Activated CD8-positive, alpha-beta memory T cell treated with anti-CD3 and anti-CD28 coated beads, Interleukin-2, amount 50 U/mL, for 24 hours (primary cell): ENCODE measurements around the gene ZNF91.
"Not testable (repeated sequence)": the region's sequence is repeated elsewhere in the genome, so short reads cannot be mapped to it uniquely, and the experiment has no call there.

Source experiments
- DNase-seq: peaks from one replicate; pipeline ENCODE4 v3.0.0-alpha.2; 2020; ENCODE audit errors: extremely low read depth

ZNF91 gene

DNA sequence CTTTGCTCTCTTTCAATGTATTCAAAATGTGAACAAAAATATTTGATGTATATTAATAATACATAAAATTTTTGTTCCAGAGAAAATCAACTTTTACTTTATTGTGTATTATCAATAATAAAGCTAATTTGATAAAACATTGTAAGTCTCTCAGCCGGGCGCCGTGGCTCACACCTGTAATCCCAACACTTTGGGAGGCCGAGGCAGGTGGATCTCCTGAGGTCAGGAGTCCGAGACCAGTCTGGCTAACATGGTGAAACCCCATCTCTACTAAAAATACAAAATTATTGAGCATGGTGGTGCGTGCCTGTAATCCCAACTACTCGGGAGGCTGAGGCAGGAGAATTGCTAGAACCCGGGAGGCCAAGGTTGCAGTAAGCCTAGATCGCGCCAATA lies 449 bp upstream of the ZNF91 start:
- not testable (repeated sequence) for DNase-seq

DNA sequence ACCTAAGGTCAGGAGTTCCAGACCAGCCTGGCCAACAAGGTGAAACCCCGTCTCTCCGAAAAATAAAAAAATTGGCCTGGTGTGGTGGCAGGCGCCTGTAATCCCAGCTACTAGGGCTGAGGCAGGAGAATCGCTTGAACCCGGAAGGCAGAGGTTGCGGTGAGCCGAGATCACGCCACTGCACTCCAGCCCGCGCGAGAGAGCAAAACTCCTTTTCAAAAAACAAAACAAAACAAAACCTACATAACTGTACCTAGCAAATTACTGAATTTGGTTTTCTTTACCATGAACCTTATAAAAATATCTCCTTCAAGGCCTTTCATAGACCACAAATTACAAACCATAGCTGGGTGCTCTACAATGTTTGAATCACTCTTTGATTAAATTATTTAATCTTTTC lies 760 bp downstream of the ZNF91 start:
- no peak for DNase-seq

DNA sequence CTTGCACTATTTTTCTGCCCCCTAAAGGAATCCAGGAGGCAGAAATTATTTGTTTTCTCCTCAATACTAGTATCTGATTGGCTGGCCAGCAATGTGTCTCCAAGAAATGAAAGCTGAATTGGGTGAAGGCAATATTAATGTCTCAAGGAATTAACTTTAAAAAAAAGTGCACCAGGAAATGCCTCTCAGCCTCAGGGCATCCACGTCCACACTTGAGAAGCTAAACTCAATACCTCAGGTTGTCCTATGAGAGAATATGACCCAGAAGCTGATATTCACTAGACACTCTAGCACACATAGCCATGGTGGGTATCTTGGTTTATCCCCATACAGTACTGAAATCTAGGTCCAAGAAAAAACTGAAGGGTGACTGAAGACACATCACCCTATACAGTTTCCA lies 2.1 kb downstream of the ZNF91 start:
- DNase-seq, result no peak

DNA sequence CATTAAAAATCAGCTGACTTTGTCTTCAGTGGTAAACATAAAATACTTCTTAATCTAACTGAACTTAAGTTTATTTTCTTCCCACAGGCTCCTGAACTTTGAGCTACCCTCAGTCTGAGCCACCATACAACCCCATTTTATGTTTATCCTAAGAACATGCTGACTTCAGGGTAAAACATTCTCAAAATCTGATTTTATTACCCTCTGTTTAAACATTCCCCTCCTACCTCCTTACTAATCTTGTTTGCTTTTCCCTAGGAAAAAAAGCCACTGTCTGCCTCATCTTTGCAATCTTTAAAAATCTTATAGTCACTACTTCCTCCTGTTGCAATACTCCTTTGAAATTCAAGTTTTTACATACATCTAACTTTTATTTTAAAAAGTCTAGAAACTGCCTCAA lies 4.0 kb downstream of the ZNF91 start:
- DNase-seq, result no peak

DNA sequence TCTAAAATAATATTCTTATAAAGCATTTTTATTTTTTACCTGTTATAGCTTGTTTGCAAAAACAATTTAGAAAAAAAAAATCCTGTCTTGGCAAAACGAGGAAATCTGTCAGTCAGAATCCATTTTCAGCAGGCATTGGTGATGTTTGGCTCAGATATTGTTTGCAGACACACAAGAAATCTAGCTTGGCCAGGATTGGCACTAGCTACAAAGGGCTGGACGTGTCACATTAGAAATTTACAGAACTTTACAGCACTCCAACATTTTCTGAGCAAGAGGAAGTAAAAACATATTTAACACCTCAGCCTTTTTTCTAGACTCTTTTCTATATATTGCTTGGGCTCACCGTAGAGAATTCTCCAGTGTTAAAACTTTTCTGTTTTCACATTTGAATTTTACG lies 9.9 kb downstream of the ZNF91 start:
- no peak for DNase-seq

DNA sequence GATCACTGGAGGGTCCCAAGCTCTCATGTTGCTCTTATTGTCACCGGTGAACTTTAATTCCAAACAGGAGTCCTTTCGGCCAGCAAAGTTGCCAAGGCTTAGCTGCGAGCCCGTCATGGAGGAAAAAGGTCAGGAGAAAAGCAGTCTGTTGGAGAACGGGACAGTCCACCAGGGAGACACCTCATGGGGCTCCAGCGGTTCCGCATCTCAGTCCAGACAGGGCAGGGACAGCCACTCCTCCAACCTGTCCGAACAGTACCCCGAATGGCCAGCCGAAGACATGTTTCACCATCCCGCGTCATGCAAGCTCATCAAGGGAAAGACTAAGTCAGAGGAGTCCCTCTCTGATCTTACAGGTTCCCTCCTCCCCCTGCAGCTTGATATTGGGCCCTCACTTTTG lies 10.4 kb downstream of the ZNF91 start:
- no peak for DNase-seq

DNA sequence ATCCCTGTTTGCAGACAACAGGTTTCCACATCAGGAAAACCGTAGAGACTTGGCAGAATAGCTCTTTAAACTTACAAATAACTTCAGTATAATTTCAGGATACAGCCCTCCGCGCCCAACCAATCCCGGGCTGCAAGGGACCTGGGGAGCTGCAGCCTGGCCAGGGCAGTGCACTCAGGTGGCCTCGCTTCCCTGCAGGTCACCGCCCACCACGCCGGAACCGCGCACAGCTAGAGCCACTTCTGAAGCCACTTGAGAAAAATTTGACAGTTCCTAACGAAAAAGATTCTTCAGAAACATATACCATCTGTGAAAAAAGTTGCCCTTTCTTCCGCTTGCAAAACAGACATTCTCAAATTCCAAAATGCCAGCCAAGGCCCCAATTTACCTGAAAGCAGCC lies 11.1 kb downstream of the ZNF91 start:
- DNase-seq, result no peak

DNA sequence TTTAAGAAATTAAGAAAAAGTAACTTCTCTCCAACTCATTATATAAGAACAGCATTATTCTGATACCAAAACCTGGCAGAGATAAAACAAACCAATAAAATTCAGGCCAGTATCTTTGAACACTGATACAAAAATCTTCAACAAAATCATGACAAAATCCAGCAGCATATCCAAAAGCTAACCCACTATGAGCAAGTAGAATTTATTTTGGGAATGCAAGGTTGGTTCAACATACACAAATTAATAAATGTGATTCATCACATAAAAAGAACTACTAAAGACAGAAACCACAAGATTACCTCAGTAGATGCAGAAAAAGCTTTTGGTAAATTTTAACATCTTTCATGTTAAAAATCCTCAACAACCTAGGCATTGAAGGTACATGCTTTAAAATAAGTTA lies 12.3 kb downstream of the ZNF91 start:
- DNase-seq, result no peak

DNA sequence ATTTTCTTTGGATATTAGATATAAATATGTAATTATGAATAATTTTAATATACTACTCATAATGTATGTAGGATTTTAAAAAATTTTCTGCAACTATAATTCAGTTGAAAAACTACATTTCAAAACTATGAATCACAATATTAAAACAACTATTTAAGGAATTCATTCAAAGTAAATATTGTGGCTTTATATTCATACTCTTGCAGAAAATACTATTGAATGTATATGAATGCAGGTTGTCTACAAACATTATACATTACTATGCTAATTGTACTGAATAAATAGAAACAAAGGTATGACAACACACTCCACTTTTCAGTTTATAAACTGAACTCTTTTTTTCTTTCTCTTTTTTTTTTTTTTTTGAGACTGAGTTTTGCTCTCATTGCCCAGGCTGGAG lies 14.2 kb downstream of the ZNF91 start:
- DNase-seq, result no peak

DNA sequence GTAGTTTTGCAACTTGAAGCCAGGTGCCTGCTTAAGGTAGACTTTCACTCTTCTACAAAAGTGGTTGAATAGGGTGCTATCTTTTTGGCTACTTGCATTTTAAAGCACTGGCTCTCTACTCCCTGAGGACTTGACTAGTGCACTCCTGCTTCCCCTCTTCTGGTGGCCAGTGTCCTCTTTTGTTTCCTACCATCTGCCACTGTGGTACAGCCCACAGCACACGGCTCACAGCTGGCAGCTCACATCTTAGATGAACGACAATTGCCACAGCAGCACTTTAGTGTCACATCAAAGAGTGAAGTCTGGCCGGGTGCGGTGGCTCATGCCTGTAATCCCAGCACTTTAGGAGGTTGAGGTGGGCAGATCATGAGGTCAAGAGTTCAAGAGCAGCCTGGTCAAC lies 15.6 kb downstream of the ZNF91 start:
- DNase-seq, result not testable (repeated sequence)

DNA sequence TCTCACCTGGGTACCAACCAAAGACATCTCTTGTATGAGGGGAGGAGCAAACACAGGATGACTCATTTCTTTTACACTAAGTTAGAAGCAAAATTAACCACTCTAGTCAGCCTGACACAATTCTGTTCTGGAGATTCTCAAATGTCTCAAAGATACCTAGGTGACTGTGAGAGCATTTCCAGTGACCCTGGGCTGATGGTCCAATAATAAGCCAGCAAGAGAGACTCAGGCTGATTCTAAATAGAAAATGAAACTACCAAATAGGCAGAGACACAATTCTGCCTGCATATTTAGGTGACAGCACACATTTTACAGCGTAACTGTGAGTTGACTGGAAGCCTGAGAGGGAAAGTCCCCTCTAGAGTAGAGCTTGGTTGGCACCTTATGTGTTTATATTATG lies 16.3 kb downstream of the ZNF91 start:
- DNase-seq, result no peak

DNA sequence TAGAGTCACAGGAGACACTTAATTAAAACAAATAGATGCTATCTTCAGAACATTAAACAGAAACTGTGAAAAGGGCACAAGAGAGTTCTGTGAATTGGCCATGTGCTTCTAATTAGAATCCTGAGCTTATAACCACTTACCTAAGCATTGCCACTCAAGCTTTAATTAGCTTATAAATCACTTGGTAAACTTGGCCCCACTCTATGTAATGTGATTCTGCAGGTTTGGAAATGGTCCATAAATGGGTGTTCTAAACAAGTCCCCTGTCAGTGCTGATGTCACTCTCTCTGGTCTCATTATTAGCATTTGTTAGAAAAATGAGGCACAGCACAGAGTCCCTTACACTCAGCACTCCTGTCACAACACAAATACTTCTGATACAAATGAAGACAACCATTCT lies 18.0 kb downstream of the ZNF91 start:
- DNase-seq, result no peak

DNA sequence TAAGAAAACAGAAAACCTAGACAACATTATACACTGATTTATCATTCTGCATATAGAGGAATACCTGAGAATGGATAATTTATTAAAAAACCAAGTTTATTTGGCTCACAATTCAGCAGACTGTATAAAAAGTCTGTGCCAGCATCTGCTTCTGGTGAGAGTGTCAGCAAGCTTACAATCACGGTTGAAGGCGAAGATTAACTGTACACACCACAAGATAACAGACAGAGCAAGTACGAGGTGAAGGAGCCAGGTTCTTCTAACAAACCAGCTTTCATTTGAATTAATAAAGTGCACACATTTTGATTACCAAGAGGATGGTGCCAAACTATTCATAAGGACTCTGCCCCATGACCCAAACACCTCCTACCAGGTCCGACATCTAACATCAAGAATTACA lies 28.8 kb downstream of the ZNF91 start:
- no peak for DNase-seq

DNA sequence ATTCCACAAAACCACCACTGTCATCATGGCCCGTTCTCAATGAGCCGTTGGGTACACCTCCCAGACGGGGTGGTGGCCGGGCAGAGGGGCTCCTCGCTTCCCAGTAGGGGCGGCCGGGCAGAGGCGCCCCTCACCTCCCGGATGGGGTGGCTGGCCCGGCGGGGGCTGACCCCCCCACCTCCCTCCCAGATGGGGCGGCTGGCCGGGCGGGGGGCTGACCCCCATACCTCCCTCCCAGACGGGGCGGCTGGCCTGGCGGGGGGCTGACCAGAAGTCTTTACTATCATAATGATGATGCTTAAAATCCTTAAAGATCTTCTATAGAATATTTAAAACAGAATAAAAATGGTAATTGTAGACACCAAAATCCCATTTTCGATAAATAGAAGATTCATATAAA lies 29.2 kb downstream of the ZNF91 start:
- DNase-seq, result not testable (repeated sequence)

DNA sequence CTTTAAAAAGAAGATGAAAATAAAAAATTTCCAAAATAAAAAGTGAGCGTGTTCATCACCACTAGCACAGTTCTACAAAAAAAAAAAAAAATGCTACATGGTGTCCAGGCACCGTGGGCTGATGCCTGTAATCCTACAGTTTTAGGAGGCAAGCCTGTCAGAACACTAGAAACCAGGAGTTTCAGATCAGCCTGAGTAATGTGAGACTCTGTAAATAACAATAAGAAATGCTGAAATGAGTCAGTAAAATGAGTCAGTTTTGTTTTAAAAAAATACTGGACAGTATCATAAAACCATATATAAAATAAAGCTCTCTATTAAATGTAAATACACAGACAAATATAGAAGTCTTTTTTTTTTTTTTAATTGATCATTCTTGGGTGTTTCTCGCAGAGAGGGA lies 30.0 kb downstream of the ZNF91 start:
- no peak for DNase-seq

DNA sequence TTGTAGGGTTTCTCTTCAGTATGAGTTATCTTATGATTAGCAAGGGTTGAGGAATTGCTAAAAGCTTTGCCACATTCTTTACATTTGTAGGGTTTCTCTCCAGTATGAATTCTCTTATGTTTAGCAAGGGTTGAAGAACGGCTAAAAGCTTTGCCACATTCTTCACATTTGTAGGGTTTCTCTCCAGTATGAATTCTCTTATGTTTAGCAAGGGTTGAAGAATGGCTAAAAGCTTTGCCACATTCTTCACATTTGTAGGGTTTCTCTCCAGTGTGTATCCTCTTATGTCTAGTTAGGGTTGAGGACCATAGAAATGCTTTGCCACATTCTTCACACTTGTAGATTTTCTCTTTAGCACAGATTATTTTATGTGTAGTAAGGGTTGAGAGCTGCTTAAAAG lies 33.4 kb downstream of the ZNF91 start:
- DNase-seq, result not testable (repeated sequence)

DNA sequence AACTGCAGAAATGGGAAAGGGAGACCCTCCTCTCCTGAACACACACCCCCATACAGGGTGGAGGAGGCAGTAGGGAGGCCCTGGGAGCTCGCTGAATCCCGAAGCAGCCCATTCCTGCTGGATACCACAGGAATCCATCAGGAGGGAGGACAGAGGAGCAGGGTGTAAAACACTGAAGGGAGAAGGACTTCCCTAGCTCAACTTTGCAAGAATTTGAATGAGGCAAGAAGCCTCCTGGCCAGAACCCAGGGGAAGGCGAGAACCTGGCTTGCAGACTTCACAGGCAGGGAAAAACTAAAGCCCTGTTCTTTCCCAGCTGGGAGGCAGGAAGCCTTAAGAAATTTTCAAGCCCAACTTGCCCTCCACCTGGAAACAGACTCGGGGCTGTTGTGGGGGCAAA lies 43.5 kb downstream of the ZNF91 start:
- DNase-seq, result no peak

DNA sequence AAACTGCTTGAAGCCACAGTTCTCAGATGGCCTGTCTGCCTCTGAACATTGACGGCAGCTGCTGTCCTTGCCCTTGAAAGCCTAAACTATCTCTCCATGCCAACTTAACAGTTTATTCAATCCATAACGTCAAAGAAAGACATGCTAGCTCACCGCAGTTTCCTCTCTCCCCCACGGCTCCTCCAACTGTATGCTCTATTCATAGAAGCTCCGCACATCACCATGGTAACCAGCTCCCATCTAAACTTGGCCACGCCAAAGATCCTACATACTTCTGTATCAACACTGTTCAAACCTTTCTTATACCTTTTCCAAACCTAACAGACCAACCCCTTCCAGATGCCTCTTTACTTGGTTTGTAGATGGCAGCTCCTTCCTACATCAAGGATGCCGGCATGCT lies 48.6 kb downstream of the ZNF91 start:
- no peak for DNase-seq

DNA sequence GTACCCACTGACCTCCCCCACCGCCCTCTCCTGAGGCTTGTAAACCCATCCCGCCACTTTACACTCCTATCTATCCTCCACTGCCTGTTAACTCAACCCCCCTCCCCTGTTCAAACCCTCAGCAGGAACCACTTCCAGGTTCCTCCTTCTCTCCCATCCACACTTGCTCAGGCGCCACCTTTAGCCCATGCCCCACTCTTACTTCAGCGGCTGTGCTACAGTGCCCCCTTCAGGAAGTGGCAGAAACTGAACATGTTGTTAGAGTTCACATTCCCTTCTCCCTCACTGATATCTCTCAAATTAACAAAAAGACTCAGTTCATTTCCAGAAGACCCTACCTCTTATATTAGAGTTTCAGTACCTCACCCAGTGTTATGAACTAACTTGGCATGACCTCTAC lies 49.4 kb downstream of the ZNF91 start:
- DNase-seq, result no peak

DNA sequence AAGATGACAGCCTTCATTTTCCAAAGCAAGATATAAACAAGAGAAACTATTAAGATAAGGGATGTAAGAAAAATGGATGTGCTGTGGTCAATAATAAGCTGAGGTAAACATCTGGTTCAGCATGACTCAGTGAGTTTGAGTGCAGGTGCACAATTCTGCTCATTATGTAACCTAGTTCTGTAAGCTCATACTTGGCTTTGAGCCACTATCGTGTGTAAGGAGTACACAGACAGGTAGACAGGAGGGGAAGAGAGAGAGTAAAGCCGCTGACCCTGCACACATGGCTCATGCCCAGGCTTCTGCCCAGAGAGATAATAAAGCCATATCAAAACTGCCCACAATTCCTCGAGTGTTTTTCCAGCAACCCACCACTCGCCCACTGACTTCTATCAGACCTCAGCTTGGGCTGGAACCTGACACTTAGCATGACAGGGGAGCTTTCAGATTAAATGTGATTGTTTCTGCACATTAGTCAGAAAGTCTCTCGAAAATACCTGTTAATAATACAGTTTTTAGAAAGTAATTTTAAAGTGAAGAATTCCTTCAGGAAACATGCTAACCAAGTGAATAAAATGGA lies 51.7 kb downstream of the ZNF91 start:
- DNase-seq, result no peak

DNA sequence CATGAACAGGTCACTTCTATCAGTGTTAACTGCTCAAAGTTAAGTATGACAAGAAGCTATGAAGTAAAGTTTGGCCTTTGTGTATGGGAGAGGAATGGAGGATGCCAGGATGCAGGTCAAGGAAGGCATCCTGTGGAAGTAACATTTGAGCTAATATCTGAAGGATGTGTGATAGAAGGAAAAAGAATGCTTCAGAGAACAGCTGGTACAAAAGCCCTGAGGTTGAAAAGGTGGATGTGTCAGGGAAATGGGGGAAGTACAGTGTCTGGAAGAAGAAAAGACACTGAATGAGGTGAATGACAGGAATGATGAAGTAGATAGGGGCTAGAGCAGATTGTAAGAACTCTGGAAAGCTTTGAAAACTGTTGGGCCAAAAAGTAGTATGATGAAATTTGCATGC lies 67.1 kb downstream of the ZNF91 start:
- DNase-seq, result no peak

DNA sequence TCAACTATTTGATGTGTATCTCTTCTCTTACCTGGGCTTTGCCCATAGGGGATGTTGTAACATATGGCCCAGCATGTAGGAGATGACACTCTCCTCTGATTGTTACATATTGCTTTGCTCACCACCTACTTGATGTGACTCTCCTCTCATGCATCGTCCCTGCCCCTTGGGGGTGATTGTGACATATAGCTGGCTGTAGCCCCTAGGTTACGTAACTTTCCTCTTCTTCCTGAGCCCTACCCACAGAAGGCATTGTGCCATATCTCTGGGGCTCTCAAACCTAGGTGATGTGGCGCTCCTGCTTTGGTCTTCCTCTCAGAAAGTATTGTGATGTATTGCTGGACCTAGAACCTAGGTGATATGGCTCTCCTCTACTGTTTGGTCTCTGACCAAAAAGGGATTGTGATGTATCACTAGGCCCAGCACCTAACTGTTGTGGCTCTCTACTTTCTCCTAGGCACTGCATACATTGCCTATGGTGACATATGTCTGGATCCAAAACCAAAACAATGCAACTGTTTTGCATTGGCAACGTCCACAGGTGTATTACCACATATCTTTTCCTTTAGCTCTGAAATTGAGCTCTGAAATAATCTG lies 73.2 kb downstream of the ZNF91 start:
- no peak for DNase-seq

DNA sequence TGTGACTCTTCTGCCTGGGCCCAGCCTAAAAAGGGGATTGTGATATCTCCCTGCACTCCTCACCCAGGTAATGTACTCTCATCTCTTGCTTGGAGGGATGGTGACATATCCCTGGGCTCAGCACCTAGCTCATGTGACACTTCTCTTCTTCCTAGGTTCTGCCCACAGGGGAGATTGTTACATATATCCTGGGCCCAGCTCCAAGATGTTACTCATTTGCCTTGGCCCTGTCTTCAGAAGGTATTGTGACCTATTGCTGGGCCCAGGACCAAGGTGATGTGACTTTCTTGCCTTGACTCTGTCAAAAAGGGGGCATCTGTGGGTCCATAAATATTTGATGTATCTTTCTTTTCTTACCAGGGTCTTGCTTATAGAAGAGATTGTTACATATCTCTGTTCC lies 73.9 kb downstream of the ZNF91 start:
- not testable (repeated sequence) for DNase-seq

DNA sequence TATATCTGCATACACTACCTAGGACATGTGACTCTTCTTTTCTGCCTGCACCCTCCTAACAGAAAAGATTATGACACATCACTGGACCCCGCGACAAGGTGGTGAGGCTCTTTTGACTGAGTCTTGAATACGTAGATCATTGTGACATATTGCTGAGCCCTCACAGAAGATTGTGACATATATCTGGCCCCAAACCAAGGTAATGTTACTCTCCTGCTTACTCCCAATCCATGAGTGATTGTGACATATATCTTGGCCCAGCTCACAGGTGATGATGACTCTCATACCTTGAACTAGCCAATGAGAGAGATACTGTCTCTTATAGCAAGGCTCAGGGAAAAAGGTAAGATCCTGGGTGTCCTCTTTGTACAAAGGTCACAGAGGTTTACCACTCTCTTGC lies 75.7 kb downstream of the ZNF91 start:
- DNase-seq, result not testable (repeated sequence)
